Inflammatory macrophage treated with lipopolysaccharide for 4 hours (primary cell): ENCODE measurements around the gene CD300E.

Source experiments
- DNase-seq: peaks from one replicate; pipeline ENCODE4 v3.0.0-alpha.2; 2020

The CD300E gene

DNA sequence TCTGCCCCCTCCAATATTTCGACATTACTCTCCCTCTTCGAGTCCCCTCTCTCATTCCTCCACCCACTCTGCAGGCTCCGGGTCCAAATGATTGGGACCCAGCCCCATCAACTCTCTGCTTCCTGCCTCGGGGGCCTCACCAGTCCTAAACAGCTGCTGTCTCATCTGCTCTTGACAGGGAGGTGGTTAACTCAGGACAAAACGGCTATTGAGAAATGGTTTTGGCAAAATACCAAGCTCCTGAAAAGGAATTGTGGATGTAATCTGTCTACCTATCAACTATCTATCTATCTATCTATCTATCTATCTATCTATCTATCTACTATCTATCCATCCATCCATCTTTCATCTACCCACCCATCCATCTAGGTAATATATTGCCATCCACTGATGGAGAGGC is 58.4 kb downstream of the CD300E start:
- DNase-seq = no peak

- no peak for DNase-seq
These were observed 60.2 kb downstream of the CD300E start for GRCh38 chr17:74563358-74563757.

DNA sequence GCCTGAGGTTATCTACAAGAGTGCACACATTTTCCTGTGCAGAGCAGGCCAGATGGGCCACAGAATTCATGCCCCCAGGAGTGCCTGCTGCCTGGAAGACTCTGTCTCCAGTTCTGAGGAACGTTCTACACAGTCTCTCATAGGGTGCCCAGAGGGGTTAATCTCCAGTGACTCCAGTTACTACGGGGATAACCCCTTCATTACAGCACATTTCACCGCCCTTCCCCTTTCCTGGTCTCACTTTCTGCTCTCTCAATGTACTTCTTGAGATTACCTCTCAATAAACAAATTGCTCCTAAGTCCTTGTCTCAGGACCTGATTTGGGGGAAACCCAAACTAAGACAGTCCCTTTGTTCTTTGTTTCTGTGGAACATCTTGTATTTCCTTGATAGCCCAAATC is 62.0 kb downstream of the CD300E start:
- DNase-seq = peak; percentile 55
